Measurements from ENCODE around the gene ITGA6.

Gene ITGA6

GRCh38 chr2:172442072-172442895 lies 14.9 kb downstream of the ITGA6 start:
- DNase-seq, result no peak

- no peak for DNase-seq
Observed at GRCh38 chr2:172445851-172446250, 18.5 kb downstream of the ITGA6 start.

- no peak for DNase-seq
Observed at GRCh38 chr2:172446474-172447063, 19.2 kb downstream of the ITGA6 start.

- no peak for DNase-seq
Observed at GRCh38 chr2:172447811-172448493, 20.6 kb downstream of the ITGA6 start.

GRCh38 chr2:172448544-172449267 lies 21.3 kb downstream of the ITGA6 start:
- no peak for DNase-seq

GRCh38 chr2:172449911-172450550 lies 22.6 kb downstream of the ITGA6 start:
- DNase-seq, result no peak

- DNase-seq, result no peak
Observed at GRCh38 chr2:172451923-172452322, 24.5 kb downstream of the ITGA6 start.

GRCh38 chr2:172452845-172453244 lies 25.5 kb downstream of the ITGA6 start:
- no peak for DNase-seq

- DNase-seq, result no peak
Observed at GRCh38 chr2:172454404-172455120, 27.2 kb downstream of the ITGA6 start.

- DNase-seq, result no peak
Observed at GRCh38 chr2:172455121-172455515, 27.7 kb downstream of the ITGA6 start.

GRCh38 chr2:172456002-172456401 lies 28.6 kb downstream of the ITGA6 start:
- peak; percentile 8 for DNase-seq

GRCh38 chr2:172457536-172457935 lies 30.1 kb downstream of the ITGA6 start:
- DNase-seq, result peak; percentile 49

GRCh38 chr2:172458561-172459124 lies 31.3 kb downstream of the ITGA6 start:
- no peak for DNase-seq

GRCh38 chr2:172460780-172461201 lies 33.4 kb downstream of the ITGA6 start:
- DNase-seq, result no peak

GRCh38 chr2:172461591-172462372 lies 34.4 kb downstream of the ITGA6 start:
- DNase-seq, result peak; percentile 56

- DNase-seq, result no peak
Observed at GRCh38 chr2:172462373-172462848, 35.0 kb downstream of the ITGA6 start.

GRCh38 chr2:172462849-172463381 lies 35.5 kb downstream of the ITGA6 start:
- no peak for DNase-seq

- DNase-seq, result no peak
Observed at GRCh38 chr2:172464400-172465129, 37.2 kb downstream of the ITGA6 start.

Data from NCI-H2171 treated with DMSO at 0.1 percent for 48 hours (cell line).